SK-N-SH (cell line): ENCODE results near the gene MCTP1. TPM values are rescaled to one million over a fixed set of nuclear protein-coding genes. Genes with fewer than 3 reads are reported as not detected.

Source experiments
- CTCF ChIA-PET: fragments of 300-600, 350-600 bp; formaldehyde crosslinking; extraction: SDS; loops from one replicate; lab custom pipeline; 2021; lab: Yijun Ruan, JAX
- POLR2A ChIA-PET: fragments of 350-600 bp; sonication (Branson Sonifier 250); formaldehyde crosslinking; extraction: SDS; loops from one replicate; lab custom pipeline; 2020; ENCODE audit warnings: antibody characterized with exemption, inconsistent platforms; lab: Yijun Ruan, JAX
- DNase-seq: peaks from one replicate; pipeline ENCODE4 v3.0.0; 2012
- H2AFZ ChIP-seq: fragments of 200-600 bp; sonication (generic); 2 replicates; pipeline ENCODE4 v1.8.1; 2016; ENCODE audit warnings: antibody characterized with exemption, mild to moderate bottlenecking, low read depth
- H3F3A ChIP-seq: fragments of 200-600 bp; sonication (generic); replicated peaks from 2 replicates; pipeline ENCODE3; 2016; ENCODE audit warnings: antibody characterized with exemption, mild to moderate bottlenecking; ENCODE audit not compliant: insufficient read depth
- H3K27ac ChIP-seq, 2 experiments: fragments of 200-500 bp in 1 of 2; fragments of 200-600 bp in 1 of 2; sonication (Bioruptor generic) in 1 of 2; sonication (generic), shearing (Covaris generic) in 1 of 2; 2 replicates each; pipeline versions ENCODE4 v1.5.1 to v1.6.1; 2014 to 2016; ENCODE audit warnings: low read depth in 2 of 2, inconsistent platforms in 1 of 2, low read length in 1 of 2, mild to moderate bottlenecking in 1 of 2, mixed read lengths in 1 of 2
- H3K27me3 ChIP-seq: fragments of 200-600 bp; sonication (generic), shearing (Covaris generic); 2 replicates; pipeline ENCODE4 v1.6.1; 2016; ENCODE audit warnings: mixed run types; ENCODE audit not compliant: insufficient read depth
- H3K36me3 ChIP-seq, 2 experiments: fragments of 200-500 bp in 1 of 2; fragments of 200-600 bp in 1 of 2; sonication (Bioruptor generic) in 1 of 2; sonication (generic) in 1 of 2; replicated peaks in 1 of 2; 2 replicates each; pipeline versions ENCODE3 to v1.5.1; 2014 to 2016; ENCODE audit warnings: low read length in 1 of 2, mild to moderate bottlenecking in 1 of 2; ENCODE audit not compliant: insufficient read depth in 2 of 2, control insufficient read depth in 1 of 2
- H3K4me1 ChIP-seq, 2 experiments: fragments of 200-500 bp in 1 of 2; fragments of 200-600 bp in 1 of 2; sonication (Bioruptor generic) in 1 of 2; sonication (generic), shearing (Covaris generic) in 1 of 2; 2 replicates each; pipeline versions ENCODE4 v1.5.1 to v1.6.1; 2014 to 2016; ENCODE audit warnings: low read depth in 1 of 2, low read length in 1 of 2, mixed run types in 1 of 2; ENCODE audit not compliant: insufficient read depth in 2 of 2, control insufficient read depth in 1 of 2
- H3K4me2 ChIP-seq: fragments of 200-600 bp; sonication (generic), shearing (Covaris generic); 2 replicates; pipeline ENCODE4 v1.6.1; 2017; ENCODE audit warnings: mixed run types
- H3K4me3 ChIP-seq, 2 experiments: fragments of 200-500 bp in 1 of 2; fragments of 200-600 bp in 1 of 2; sonication (Bioruptor generic) in 1 of 2; sonication (generic), shearing (Covaris generic) in 1 of 2; 2 replicates each; pipeline versions ENCODE4 v1.5.1 to v1.8.1; 2014 to 2016; ENCODE audit warnings: low read depth in 2 of 2, inconsistent platforms in 1 of 2, low read length in 1 of 2, mild to moderate bottlenecking in 1 of 2, mixed read lengths in 1 of 2, moderate library complexity in 1 of 2
- H3K79me2 ChIP-seq: fragments of 200-600 bp; sonication (generic); 2 replicates; pipeline ENCODE4 v1.8.1; 2017; ENCODE audit warnings: mild to moderate bottlenecking; ENCODE audit not compliant: insufficient read depth
- H3K9ac ChIP-seq: fragments of 200-600 bp; sonication (generic); 2 replicates; pipeline ENCODE4 v1.6.1; 2017; ENCODE audit warnings: mixed run types
- H3K9me2 ChIP-seq: fragments of 200-600 bp; sonication (generic); 2 replicates; pipeline ENCODE4 v1.6.1; 2017; ENCODE audit warnings: mixed run types
- H3K9me3 ChIP-seq: fragments of 200-600 bp; sonication (generic); 2 replicates; pipeline ENCODE4 v1.6.1; 2017; ENCODE audit warnings: mixed run types, mild to moderate bottlenecking, moderate library complexity
- H4K20me1 ChIP-seq: fragments of 200-600 bp; sonication (generic); 2 replicates; pipeline ENCODE4 v1.6.1; 2017; ENCODE audit warnings: mild to moderate bottlenecking, mixed run types; ENCODE audit not compliant: insufficient read depth
- FOXM1 ChIP-seq: IDR thresholded peaks from 2 replicates; pipeline ENCODE4 v1.4.0; 2012; ENCODE audit warnings: low read depth, mild to moderate bottlenecking
- GABPA ChIP-seq: IDR thresholded peaks from 2 replicates; pipeline ENCODE4 v1.4.0; 2012; ENCODE audit warnings: low read depth, mild to moderate bottlenecking
- JUND ChIP-seq: IDR thresholded peaks from 2 replicates; pipeline ENCODE4 v1.4.0; 2012
- MXI1 ChIP-seq: IDR thresholded peaks from 2 replicates; pipeline ENCODE4 v1.6.1; 2012; ENCODE audit warnings: mild to moderate bottlenecking, low read depth, low read length, improper control_type of control experiment
- NFIC ChIP-seq: IDR thresholded peaks from 2 replicates; pipeline ENCODE4 v1.4.0; 2012; ENCODE audit warnings: borderline replicate concordance
- NRF1 ChIP-seq: IDR thresholded peaks from 2 replicates; pipeline ENCODE4 v1.6.1; 2012; ENCODE audit warnings: low read depth, mild to moderate bottlenecking, low read length
- PBX3 ChIP-seq: IDR thresholded peaks from 2 replicates; pipeline ENCODE4; 2012
- RCOR1 ChIP-seq: fragments of 150-350 bp; IDR thresholded peaks from 2 replicates; pipeline ENCODE4 v1.6.1; 2017; ENCODE audit warnings: antibody characterized with exemption, low read length
- REST ChIP-seq: IDR thresholded peaks from 2 replicates; pipeline ENCODE4 v1.6.1; 2012; ENCODE audit warnings: mild to moderate bottlenecking, low read depth, low read length, moderate library complexity
- RFX5 ChIP-seq: IDR thresholded peaks from 2 replicates; pipeline ENCODE4 v1.6.1; 2012; ENCODE audit warnings: mild to moderate bottlenecking, improper control_type of control experiment, low read length
- TAF1 ChIP-seq: IDR thresholded peaks from 2 replicates; pipeline ENCODE4 v1.6.1; 2012; ENCODE audit warnings: low read depth, mild to moderate bottlenecking, low read length, moderate library complexity, borderline replicate concordance
- WGBS: methylation state at CpG from one replicate; pipeline ENCODE4 v1.1.6; 2017; ENCODE audit warnings: low lambda C conversion rate; 5-methylcytosine and 5-hydroxymethylcytosine counted together
- polyA plus RNA-seq, 3 experiments: library from polyadenylated mRNA; depleted of rRNA; stranded (reverse); fragments of >200 nt; gene quantifications; 2 replicates each; pipeline ENCODE4 v1.2.3, GENCODE V29; 2012
- TF ChIP-seq, protein P1 (sequence below): fragments of 150-350 bp; IDR thresholded peaks from 2 replicates; pipeline ENCODE4 v1.6.1; 2017; ENCODE audit warnings: antibody characterized with exemption, low read length, low read depth, borderline replicate concordance
- TF ChIP-seq, protein P2 (sequence below): fragments of 200-600 bp; sonication (generic); IDR thresholded peaks from 2 replicates; pipeline ENCODE4 v1.6.1; 2017; ENCODE audit warnings: antibody characterized with exemption, mild to moderate bottlenecking, moderate library complexity

Gene MCTP1
- polyA plus RNA-seq, 1 of the 3 experiments (the other 2 are of a cell fraction): 0.53 TPM

GRCh38 chr5:94698197-94698596, 586.7 kb downstream of the MCTP1 start:
- Histone ChIP-seq H3K9me3 (no peaks in the 10 kb centered on the region), H3K36me3 (peaks cover 0 to 31% of the 10 kb centered on the region in 2 experiments), H3K4me1 (peaks cover 0 to 3% of the 10 kb centered on the region in 2 experiments; a peak in 2 of 4 replicates), H3K27me3 (no peaks in the 10 kb centered on the region), H4K20me1 (no peaks in the 10 kb centered on the region), H3K27ac (no peak overlapping the region; a peak in 1 of 4 replicates), H3K9me2 (no peaks in the 10 kb centered on the region), H3K9ac (no peak overlapping the region), H3K79me2 (no peaks in the 10 kb centered on the region), H3F3A (peaks cover 17% of the 10 kb centered on the region), H2AFZ (no peak overlapping the region), H3K4me3 (no peak overlapping the region), H3K4me2 (no peak overlapping the region)
- 91% methylated on average over 5 of the region's 5 CpGs for WGBS
- ChIA-PET POLR2A (no interaction called here), CTCF (interaction anchor here (0.6 to 1.3 kb wide), 4 partner anchors 21 to 1824 kb away, joined by 3 to 4 read pairs (median 3); no protein-coding TSS in a partner anchor)
- no peak for DNase-seq
- TF ChIP-seq, protein P1, sequence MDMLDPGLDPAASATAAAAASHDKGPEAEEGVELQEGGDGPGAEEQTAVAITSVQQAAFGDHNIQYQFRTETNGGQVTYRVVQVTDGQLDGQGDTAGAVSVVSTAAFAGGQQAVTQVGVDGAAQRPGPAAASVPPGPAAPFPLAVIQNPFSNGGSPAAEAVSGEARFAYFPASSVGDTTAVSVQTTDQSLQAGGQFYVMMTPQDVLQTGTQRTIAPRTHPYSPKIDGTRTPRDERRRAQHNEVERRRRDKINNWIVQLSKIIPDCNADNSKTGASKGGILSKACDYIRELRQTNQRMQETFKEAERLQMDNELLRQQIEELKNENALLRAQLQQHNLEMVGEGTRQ: no peak
- TF ChIP-seq MXI1 (no peak), FOXM1 (no peak), PBX3 (no peak)

DNA sequence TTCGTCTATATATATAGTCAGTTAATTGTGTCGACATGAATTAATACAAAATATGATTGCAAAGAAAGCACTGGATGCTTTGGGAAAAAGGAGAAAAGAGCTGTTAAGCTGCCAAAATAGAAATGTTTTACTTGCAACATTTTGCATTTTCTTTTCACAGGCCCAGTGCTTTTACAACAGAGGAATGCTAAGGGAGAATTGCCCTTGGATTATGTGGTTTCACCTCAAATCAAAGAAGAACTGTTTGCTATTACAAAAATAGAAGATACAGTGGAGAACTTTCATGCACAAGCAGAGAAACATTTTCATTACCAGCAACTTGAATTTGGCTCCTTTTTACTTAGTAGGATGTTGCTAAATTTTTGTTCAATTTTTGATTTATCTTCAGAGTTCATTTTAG, 590.2 kb downstream of the MCTP1 start:
- Histone ChIP-seq H3K36me3 (peaks cover 13 to 22% of the 10 kb centered on the region in 2 experiments), H3K4me3 (no peak overlapping the region), H2AFZ (no peak overlapping the region), H3K27ac (no peak overlapping the region)
- TF ChIP-seq NRF1 (no peak), TAF1 (no peak), GABPA (no peak)
- TF ChIP-seq, all 33 proteins: peak for 0
- no peaks in the 10 kb centered on the region for H3K27me3 ChIP-seq
- DNase-seq: no peak
- no peaks in the 10 kb centered on the region for H4K20me1 ChIP-seq
- peaks cover 12 to 18% of the 10 kb centered on the region in 2 experiments for H3K4me1 ChIP-seq
- no peak overlapping the region for H3K9ac ChIP-seq
- H3K4me2 ChIP-seq: no peak overlapping the region
- H3K79me2 ChIP-seq: no peaks in the 10 kb centered on the region
- WGBS: over 99% methylated on average over 2 of the region's 2 CpGs
- H3K9me3 ChIP-seq: no peaks in the 10 kb centered on the region
- CTCF ChIA-PET: no interaction called here
- no peaks in the 10 kb centered on the region for H3K9me2 ChIP-seq
- peaks cover 32% of the 10 kb centered on the region for H3F3A ChIP-seq
- POLR2A ChIA-PET: no interaction called here

DNA sequence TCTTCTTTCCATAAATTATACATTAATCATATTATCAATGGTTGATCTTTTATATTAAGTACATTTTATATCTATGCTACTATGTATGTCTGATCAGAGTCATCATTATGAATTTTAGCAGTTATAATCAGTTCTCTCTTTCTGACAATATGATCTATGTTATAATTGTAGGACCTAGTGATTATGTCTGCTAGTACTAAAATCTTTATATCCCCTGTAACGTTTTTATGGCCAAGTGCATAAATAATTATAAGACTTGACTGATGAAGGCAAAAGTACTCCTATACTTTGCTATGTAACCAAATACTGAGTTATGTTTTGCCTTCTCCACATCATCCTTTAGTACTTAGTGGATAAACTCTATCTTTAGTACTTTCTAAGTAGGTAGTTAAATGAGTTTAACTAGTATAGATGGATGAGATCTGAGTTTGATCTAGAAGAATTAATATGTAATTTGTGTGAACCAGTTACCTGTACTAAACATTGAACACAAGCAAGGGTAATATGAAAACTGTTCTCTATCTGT, 591.0 kb downstream of the MCTP1 start:
- Histone ChIP-seq H3K9ac (no peak overlapping the region), H3K27me3 (no peaks in the 10 kb centered on the region), H3K4me3 (no peak overlapping the region), H3K9me2 (no peaks in the 10 kb centered on the region), H2AFZ (no peak overlapping the region), H3K79me2 (no peaks in the 10 kb centered on the region), H3K27ac (peak overlapping the region in 1 of 2 experiments; percentile 72; a peak in 1 of 4 replicates), H3K4me1 (peaks cover 12 to 18% of the 10 kb centered on the region in 2 experiments), H4K20me1 (no peaks in the 10 kb centered on the region), H3F3A (peaks cover 39% of the 10 kb centered on the region), H3K4me2 (0 out of 2 replicates have a peak overlapping the region, but pooled peaks have one; percentile 59), H3K9me3 (no peaks in the 10 kb centered on the region), H3K36me3 (peaks cover 18 to 24% of the 10 kb centered on the region in 2 experiments)
- no peak for DNase-seq
- POLR2A ChIA-PET: no interaction called here
- WGBS: 26% methylated on average over 1 of the region's 1 CpG
- CTCF ChIA-PET: interaction anchor here (1.4 to 1.8 kb wide), 4 partner anchors 9 to 170 kb away, joined by 5 to 12 read pairs (median 8); no protein-coding TSS in a partner anchor
- TF ChIP-seq, protein P2, sequence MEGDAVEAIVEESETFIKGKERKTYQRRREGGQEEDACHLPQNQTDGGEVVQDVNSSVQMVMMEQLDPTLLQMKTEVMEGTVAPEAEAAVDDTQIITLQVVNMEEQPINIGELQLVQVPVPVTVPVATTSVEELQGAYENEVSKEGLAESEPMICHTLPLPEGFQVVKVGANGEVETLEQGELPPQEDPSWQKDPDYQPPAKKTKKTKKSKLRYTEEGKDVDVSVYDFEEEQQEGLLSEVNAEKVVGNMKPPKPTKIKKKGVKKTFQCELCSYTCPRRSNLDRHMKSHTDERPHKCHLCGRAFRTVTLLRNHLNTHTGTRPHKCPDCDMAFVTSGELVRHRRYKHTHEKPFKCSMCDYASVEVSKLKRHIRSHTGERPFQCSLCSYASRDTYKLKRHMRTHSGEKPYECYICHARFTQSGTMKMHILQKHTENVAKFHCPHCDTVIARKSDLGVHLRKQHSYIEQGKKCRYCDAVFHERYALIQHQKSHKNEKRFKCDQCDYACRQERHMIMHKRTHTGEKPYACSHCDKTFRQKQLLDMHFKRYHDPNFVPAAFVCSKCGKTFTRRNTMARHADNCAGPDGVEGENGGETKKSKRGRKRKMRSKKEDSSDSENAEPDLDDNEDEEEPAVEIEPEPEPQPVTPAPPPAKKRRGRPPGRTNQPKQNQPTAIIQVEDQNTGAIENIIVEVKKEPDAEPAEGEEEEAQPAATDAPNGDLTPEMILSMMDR: no peak
- TF ChIP-seq RCOR1: no peak
- no peak for TF ChIP-seq REST
- TF ChIP-seq JUND: no peak
- no peak for TF ChIP-seq RFX5
- no peak for TF ChIP-seq NFIC
